Transverse colon (tissue), 4 donors: ENCODE results near the gene PACS2.

Source experiments
- POLR2AphosphoS5 ChIP-seq, 3 donors: sonication (generic); formaldehyde crosslinking; IDR thresholded peaks; one replicate each; pipeline ENCODE4 v1.6.1; 2016; ENCODE audit warnings: antibody characterized with exemption in 3 of 3
- TF ChIP-seq, protein P1 (sequence below), 5 experiments: fragments of 200-600 bp in 3 of 5; fragments of 450-650 bp in 2 of 5; sonication (generic) in 3 of 5; IDR thresholded peaks; 1 replicate in 2 of 5; 2 replicates in 3 of 5; pipeline ENCODE4 v1.5.1; 2016 to 2017; ENCODE audit warnings: antibody characterized with exemption in 5 of 5, inconsistent platforms in 3 of 5, mild to moderate bottlenecking in 2 of 5, moderate library complexity in 1 of 5

DNA sequence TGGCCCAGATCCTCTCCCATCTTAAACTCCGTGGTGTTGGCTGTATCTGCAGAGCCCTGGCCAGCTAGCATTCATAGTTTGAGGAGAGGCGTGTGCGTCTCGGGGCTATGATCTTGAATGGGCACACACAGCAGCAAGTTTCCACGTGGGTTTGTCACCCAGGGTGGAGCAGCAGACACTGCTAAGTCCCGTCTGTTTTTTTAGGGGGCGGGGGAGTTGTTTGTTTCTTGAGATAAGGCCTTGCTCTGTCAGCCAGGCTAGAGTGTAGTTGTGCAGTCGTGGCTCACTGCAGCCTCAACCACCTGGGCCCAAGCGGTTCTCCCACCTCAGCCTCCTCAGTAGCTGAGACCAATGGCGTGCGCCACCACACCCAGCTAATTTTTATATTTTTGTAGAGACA is 63.7 kb downstream of the PACS2 start:
- TF ChIP-seq, protein P1, sequence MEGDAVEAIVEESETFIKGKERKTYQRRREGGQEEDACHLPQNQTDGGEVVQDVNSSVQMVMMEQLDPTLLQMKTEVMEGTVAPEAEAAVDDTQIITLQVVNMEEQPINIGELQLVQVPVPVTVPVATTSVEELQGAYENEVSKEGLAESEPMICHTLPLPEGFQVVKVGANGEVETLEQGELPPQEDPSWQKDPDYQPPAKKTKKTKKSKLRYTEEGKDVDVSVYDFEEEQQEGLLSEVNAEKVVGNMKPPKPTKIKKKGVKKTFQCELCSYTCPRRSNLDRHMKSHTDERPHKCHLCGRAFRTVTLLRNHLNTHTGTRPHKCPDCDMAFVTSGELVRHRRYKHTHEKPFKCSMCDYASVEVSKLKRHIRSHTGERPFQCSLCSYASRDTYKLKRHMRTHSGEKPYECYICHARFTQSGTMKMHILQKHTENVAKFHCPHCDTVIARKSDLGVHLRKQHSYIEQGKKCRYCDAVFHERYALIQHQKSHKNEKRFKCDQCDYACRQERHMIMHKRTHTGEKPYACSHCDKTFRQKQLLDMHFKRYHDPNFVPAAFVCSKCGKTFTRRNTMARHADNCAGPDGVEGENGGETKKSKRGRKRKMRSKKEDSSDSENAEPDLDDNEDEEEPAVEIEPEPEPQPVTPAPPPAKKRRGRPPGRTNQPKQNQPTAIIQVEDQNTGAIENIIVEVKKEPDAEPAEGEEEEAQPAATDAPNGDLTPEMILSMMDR (IDR thresholded peaks at IDR 0.05), result no peak
- no peak for TF ChIP-seq POLR2AphosphoS5 (IDR thresholded peaks at IDR 0.05)
